Caco-2 (cell line): ENCODE measurements around the gene EIF4E2. TPM values are rescaled to one million over a fixed set of nuclear protein-coding genes. Genes with fewer than 3 reads are reported as not detected.

Experiments
- BruUV-seq: library from RNA; stranded (reverse); fragments of 400-500 nt; replicated peaks from 2 replicates; lab custom pipeline; 2021; lab: Mats Ljungman, UMichigan
- CTCF ChIA-PET: fragments of 300-600 bp; sonication (Branson Sonifier 250); formaldehyde crosslinking; loops from one replicate; lab custom pipeline; 2022; ENCODE audit warnings: antibody characterized with exemption; lab: Charles Lee
- POLR2A ChIA-PET: fragments of 300-600 bp; sonication (Branson Sonifier 250); formaldehyde crosslinking; loops from one replicate; lab custom pipeline; 2022; ENCODE audit warnings: antibody characterized with exemption; lab: Charles Lee
- DNase-seq, 2 experiments: peaks; one replicate each; pipeline versions ENCODE4 v3.0.0 to v3.0.0-alpha.2; 2020 to 2022
- H3K27me3 ChIP-seq: replicated peaks from 2 replicates; pipeline ENCODE4 v1.6.0; 2011; ENCODE audit warnings: low read length; ENCODE audit not compliant: control insufficient read depth, insufficient read depth
- H3K36me3 ChIP-seq: 2 replicates; pipeline ENCODE4 v1.5.1; 2011; ENCODE audit warnings: low read length; ENCODE audit not compliant: control insufficient read depth, insufficient read depth
- H3K4me1 ChIP-seq: fragments of 250-450 bp; sonication (Bioruptor Pico); 2 replicates; pipeline ENCODE4 v1.5.1; 2020; ENCODE audit warnings: mild to moderate bottlenecking
- H3K4me3 ChIP-seq: 2 replicates; pipeline ENCODE4 v1.5.1; 2011; ENCODE audit warnings: low read depth, mild to moderate bottlenecking, control low read depth, low read length
- H3K9me3 ChIP-seq: fragments of 250-450 bp; sonication (Bioruptor Pico); 2 replicates; pipeline ENCODE4 v1.5.1; 2020; ENCODE audit warnings: mild to moderate bottlenecking, moderate library complexity
- H3K27ac Mint-ChIP-seq: one replicate; pipeline ENCODE4 v1.8.0; 2022; ENCODE audit warnings: mixed read lengths; ENCODE audit not compliant: unreplicated experiment
- H3K27me3 Mint-ChIP-seq: one replicate; pipeline ENCODE4 v1.8.0; 2022; ENCODE audit warnings: mixed read lengths; ENCODE audit not compliant: insufficient read depth, unreplicated experiment
- H3K36me3 Mint-ChIP-seq: one replicate; pipeline ENCODE4 v1.8.0; 2022; ENCODE audit warnings: mild to moderate bottlenecking, mixed read lengths; ENCODE audit not compliant: insufficient read depth, unreplicated experiment
- H3K4me1 Mint-ChIP-seq: one replicate; pipeline ENCODE4 v1.8.0; 2022; ENCODE audit warnings: low read depth, mixed read lengths; ENCODE audit not compliant: unreplicated experiment
- H3K4me3 Mint-ChIP-seq: one replicate; pipeline ENCODE4 v1.8.0; 2022; ENCODE audit warnings: mild to moderate bottlenecking, moderate library complexity, mixed read lengths; ENCODE audit not compliant: unreplicated experiment
- H3K9me3 Mint-ChIP-seq: one replicate; pipeline ENCODE4 v1.8.0; 2022; ENCODE audit warnings: mixed read lengths; ENCODE audit not compliant: unreplicated experiment
- intact Hi-C: fragments of 100-400 bp; cut with micrococcal nuclease; formaldehyde crosslinking; loops from one replicate; pipeline ENCODE4 v1.10.0; 2022; ENCODE audit not compliant: unreplicated experiment
- total RNA-seq: library from RNA; stranded (reverse); gene quantifications from 2 replicates; pipeline ENCODE4 v1.2.3, GENCODE V29; 2022
- TF ChIP-seq, protein P1 (sequence below), 2 experiments: fragments of 200-600 bp in 1 of 2; IDR thresholded peaks; 1 replicate in 1 of 2; 2 replicates in 1 of 2; pipeline versions ENCODE4 v1.5.1 to v1.8.0; 2011 to 2022; ENCODE audit warnings: antibody characterized with exemption in 1 of 2, control low read depth in 1 of 2, inconsistent platforms in 1 of 2, low read depth in 1 of 2, low read length in 1 of 2, mild to moderate bottlenecking in 1 of 2, moderate library complexity in 1 of 2; ENCODE audit not compliant: insufficient read depth in 1 of 2, severe bottlenecking in 1 of 2, unreplicated experiment in 1 of 2

Gene EIF4E2
- total RNA-seq, 1 experiment from 2014 or later, result 57.2 TPM

GRCh38 chr2:232580648-232580981 is 30.1 kb downstream of the EIF4E2 start:
- CTCF ChIA-PET, result no interaction called here
- TF ChIP-seq, protein P1, sequence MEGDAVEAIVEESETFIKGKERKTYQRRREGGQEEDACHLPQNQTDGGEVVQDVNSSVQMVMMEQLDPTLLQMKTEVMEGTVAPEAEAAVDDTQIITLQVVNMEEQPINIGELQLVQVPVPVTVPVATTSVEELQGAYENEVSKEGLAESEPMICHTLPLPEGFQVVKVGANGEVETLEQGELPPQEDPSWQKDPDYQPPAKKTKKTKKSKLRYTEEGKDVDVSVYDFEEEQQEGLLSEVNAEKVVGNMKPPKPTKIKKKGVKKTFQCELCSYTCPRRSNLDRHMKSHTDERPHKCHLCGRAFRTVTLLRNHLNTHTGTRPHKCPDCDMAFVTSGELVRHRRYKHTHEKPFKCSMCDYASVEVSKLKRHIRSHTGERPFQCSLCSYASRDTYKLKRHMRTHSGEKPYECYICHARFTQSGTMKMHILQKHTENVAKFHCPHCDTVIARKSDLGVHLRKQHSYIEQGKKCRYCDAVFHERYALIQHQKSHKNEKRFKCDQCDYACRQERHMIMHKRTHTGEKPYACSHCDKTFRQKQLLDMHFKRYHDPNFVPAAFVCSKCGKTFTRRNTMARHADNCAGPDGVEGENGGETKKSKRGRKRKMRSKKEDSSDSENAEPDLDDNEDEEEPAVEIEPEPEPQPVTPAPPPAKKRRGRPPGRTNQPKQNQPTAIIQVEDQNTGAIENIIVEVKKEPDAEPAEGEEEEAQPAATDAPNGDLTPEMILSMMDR (IDR thresholded peaks at IDR 0.05; ENCODE audit: insufficient read depth in 1 of 2, low read depth in 1 of 2, low read length in 1 of 2, severe bottlenecking in 1 of 2, unreplicated experiment in 1 of 2), result no peak
- no peak for DNase-seq

DNA sequence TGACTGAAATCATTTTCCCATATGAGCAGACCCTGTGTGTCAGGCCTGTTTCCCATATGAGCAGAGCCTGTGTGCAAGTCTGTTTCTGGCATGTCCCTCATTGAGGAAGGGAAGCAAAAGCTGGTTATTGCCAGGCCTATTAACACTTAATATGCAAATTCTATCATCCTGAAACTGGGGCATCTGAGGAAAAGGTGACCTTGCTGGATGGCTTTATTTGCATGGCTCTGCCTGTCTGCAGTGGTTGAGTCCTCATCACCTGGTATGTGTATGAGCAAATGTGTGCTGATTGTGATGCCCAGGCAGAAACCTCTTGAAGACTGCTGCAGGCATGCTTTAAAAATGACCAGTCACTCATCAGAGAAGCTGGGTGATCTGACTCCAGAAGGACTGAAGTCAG is 31.2 kb downstream of the EIF4E2 start:
- DNase-seq, result no peak
- Histone ChIP-seq H3K27me3 (no peaks in the 10 kb centered on the region), H3K36me3 (no peaks in the 10 kb centered on the region; the same call in 1 of the 2 replicates), H3K9me3 (no peaks in the 10 kb centered on the region), H3K4me1 (peaks cover 10% of the 10 kb centered on the region), H3K4me3 (no peak overlapping the region)
- TF ChIP-seq, protein P1 (IDR thresholded peaks at IDR 0.05; ENCODE audit: insufficient read depth in 1 of 2, low read depth in 1 of 2, low read length in 1 of 2, severe bottlenecking in 1 of 2, unreplicated experiment in 1 of 2), result no peak
- BruUV-seq, result no TSS peak
- H3K9me3 Mint-ChIP-seq, result no peaks in the 10 kb centered on the region
- peaks cover 6% of the 10 kb centered on the region for H3K4me1 Mint-ChIP-seq
- ChIA-PET POLR2A (no interaction called here), CTCF (no interaction called here)
- H3K27me3 Mint-ChIP-seq, result no peaks in the 10 kb centered on the region
- intact Hi-C loops, result no loop called here
- H3K4me3 Mint-ChIP-seq, result no peak overlapping the region
- no peak overlapping the region for H3K27ac Mint-ChIP-seq
- H3K36me3 Mint-ChIP-seq, result peaks cover 13% of the 10 kb centered on the region

More at GRCh38 chr2:232580648-232580981, 30.1 kb downstream of the EIF4E2 start:
- H3K4me1 ChIP-seq, result peaks cover 10% of the 10 kb centered on the region
- H3K4me3 ChIP-seq, result no peak overlapping the region
- Mint-ChIP-seq H3K4me1 (no peaks in the 10 kb centered on the region), H3K27ac (no peak overlapping the region), H3K36me3 (peaks cover 18% of the 10 kb centered on the region), H3K9me3 (no peaks in the 10 kb centered on the region), H3K27me3 (no peaks in the 10 kb centered on the region), H3K4me3 (no peak overlapping the region)
- no TSS peak for BruUV-seq
- POLR2A ChIA-PET, result interaction anchor here (0.7 kb wide), 1 partner anchor 26 kb away, joined by 4 read pairs; no protein-coding TSS in a partner anchor
- H3K36me3 ChIP-seq, result no peaks in the 10 kb centered on the region; the same call in 1 of the 2 replicates
- H3K9me3 ChIP-seq, result no peaks in the 10 kb centered on the region
- H3K27me3 ChIP-seq, result no peaks in the 10 kb centered on the region
- intact Hi-C loops, result no loop called here

GRCh38 chr2:232584238-232584637 is 33.7 kb downstream of the EIF4E2 start:
- H3K27me3 Mint-ChIP-seq, result no peaks in the 10 kb centered on the region
- no peak overlapping the region for H3K27ac Mint-ChIP-seq
- Histone ChIP-seq H3K27me3 (no peaks in the 10 kb centered on the region), H3K9me3 (no peaks in the 10 kb centered on the region), H3K36me3 (no peaks in the 10 kb centered on the region; the same call in 1 of the 2 replicates), H3K4me1 (0 out of 2 replicates have a peak, but pooled peaks cover under 1% of the 10 kb centered on the region), H3K4me3 (no peak overlapping the region)
- POLR2A ChIA-PET, result no interaction called here
- no peak for DNase-seq
- H3K9me3 Mint-ChIP-seq, result no peaks in the 10 kb centered on the region
- H3K36me3 Mint-ChIP-seq, result peaks cover 13% of the 10 kb centered on the region
- H3K4me3 Mint-ChIP-seq, result no peak overlapping the region
- CTCF ChIA-PET, result no interaction called here
- peaks cover 6% of the 10 kb centered on the region for H3K4me1 Mint-ChIP-seq
- TF ChIP-seq, protein P1 (IDR thresholded peaks at IDR 0.05; ENCODE audit: insufficient read depth in 1 of 2, low read depth in 1 of 2, low read length in 1 of 2, severe bottlenecking in 1 of 2, unreplicated experiment in 1 of 2), result no peak
- intact Hi-C loops, result no loop called here
- BruUV-seq, result no TSS peak
